Activated CD4-positive, alpha-beta T cell treated with anti-CD3 and anti-CD28 coated beads, Interleukin-2, amount 10 ng/mL, durations not matched to agents 7 days and 5 days (primary cell): Measurements from ENCODE around the gene CANT1. TPM values are rescaled to one million over a fixed set of nuclear protein-coding genes. Genes with fewer than 3 reads are reported as not detected.

ENCODE experiments used
- total RNA-seq, 2 experiments: library from RNA; stranded (reverse); gene quantifications; one replicate each; pipeline ENCODE4 v1.2.3, GENCODE V29; 2021

The CANT1 gene
- total RNA-seq, 2 experiments from 2014 or later: 68.1 to 71.5 TPM

Other genes with a start within 250 kb of the CANT1 start
- gene CYTH1, start 227.5 kb downstream of the CANT1 start, total RNA-seq: 100 to 1,000 TPM; 244 to 251 TPM
- gene USP36, start 168.9 kb downstream of the CANT1 start, total RNA-seq: 10 to 100 TPM; 79.0 to 92.9 TPM
- gene CEP295NL, start 106.6 kb downstream of the CANT1 start, total RNA-seq: under 1 TPM in 1 of 2 experiments, not detected in 1; 0.10 TPM
- gene TIMP2, start 84.4 kb downstream of the CANT1 start, total RNA-seq: 1 to 10 TPM; 2.4 to 2.6 TPM
- 100 to 1,000 TPM; 269 to 284 TPM for gene LGALS3BP, start 29.8 kb downstream of the CANT1 start, total RNA-seq
- not detected for gene C1QTNF1, start 14.4 kb upstream of the CANT1 start, total RNA-seq
- 10 to 100 TPM; 30.8 to 36.1 TPM for gene ENGASE, start 65.1 kb upstream of the CANT1 start, total RNA-seq